K562 (cell line): ENCODE measurements around the gene ATF4. TPM values are rescaled to one million over a fixed set of nuclear protein-coding genes. Genes with fewer than 3 reads are reported as not detected.

Experiments used
- ELF2 ChIP-seq: fragments of 250-450 bp; sonication (Bioruptor Pico); IDR thresholded peaks from 2 replicates; pipeline ENCODE4 v1.5.0; 2021; ENCODE audit warnings: mild to moderate bottlenecking
- ETS2 ChIP-seq: IDR thresholded peaks from 2 replicates; pipeline ENCODE4 v1.6.1; 2016; ENCODE audit warnings: borderline replicate concordance, missing genetic modification characterization, mild to moderate bottlenecking, moderate library complexity, missing compliant biosample characterization; ENCODE audit not compliant: poor library complexity, severe bottlenecking
- GATAD2A ChIP-seq: fragments of 450-650 bp; IDR thresholded peaks from 2 replicates; pipeline ENCODE4 v1.6.1; 2017
- HNRNPLL ChIP-seq: fragments of 200-400 bp; formaldehyde crosslinking; IDR thresholded peaks from 2 replicates; pipeline ENCODE4 v1.6.1; 2017; ENCODE audit warnings: low read length, low read depth, mild to moderate bottlenecking; ENCODE audit not compliant: poor library complexity, severe bottlenecking
- NCOR1 ChIP-seq: fragments of 450-650 bp; IDR thresholded peaks from 2 replicates; pipeline ENCODE4 v1.6.1; 2016; ENCODE audit warnings: mild to moderate bottlenecking, moderate library complexity
- NFE2 ChIP-seq: IDR thresholded peaks from 2 replicates; pipeline ENCODE4 v1.6.1; 2014; ENCODE audit warnings: antibody characterized with exemption, low read depth
- PRDM10 ChIP-seq: fragments of 450-650 bp; IDR thresholded peaks from 2 replicates; pipeline ENCODE4 v1.6.1; 2018; ENCODE audit not compliant: partially characterized antibody
- PRMT5 ChIP-seq: sonication (generic); formaldehyde crosslinking; IDR thresholded peaks from 2 replicates; pipeline ENCODE4 v1.5.0; 2020; ENCODE audit warnings: missing genetic modification reagents
- RERE ChIP-seq: sonication (generic); formaldehyde crosslinking; IDR thresholded peaks from 2 replicates; pipeline ENCODE4 v1.8.0; 2023; ENCODE audit warnings: missing genetic modification reagents, mild to moderate bottlenecking, borderline replicate concordance
- RFX5 ChIP-seq: IDR thresholded peaks from 2 replicates; pipeline ENCODE4 v1.6.1; 2011; ENCODE audit warnings: low read depth, mild to moderate bottlenecking, improper control_type of control experiment, low read length
- SMARCA4 ChIP-seq: fragments of 450-650 bp; IDR thresholded peaks from 2 replicates; pipeline ENCODE4 v1.6.1; 2016
- TOE1 ChIP-seq, 2 experiments: fragments of 450-650 bp in 1 of 2; sonication (generic) in 1 of 2; formaldehyde crosslinking in 1 of 2; IDR thresholded peaks; 2 replicates each; pipeline versions ENCODE4 v1.7.1 to v1.8.0; 2016 to 2022; ENCODE audit warnings: borderline replicate concordance in 2 of 2, mild to moderate bottlenecking in 2 of 2, antibody characterized with exemption in 1 of 2, inconsistent platforms in 1 of 2, low read depth in 1 of 2, missing genetic modification reagents in 1 of 2, moderate library complexity in 1 of 2
- XRCC5 ChIP-seq: fragments of 200-400 bp; formaldehyde crosslinking; IDR thresholded peaks from 2 replicates; pipeline ENCODE4 v1.6.1; 2017; ENCODE audit warnings: low read depth, mild to moderate bottlenecking, low read length
- ZNF239 ChIP-seq: fragments of 250-450 bp; sonication (Bioruptor Pico); IDR thresholded peaks from 2 replicates; pipeline ENCODE4 v1.4.0; 2020; ENCODE audit warnings: mild to moderate bottlenecking
- polyA plus RNA-seq, 8 experiments: library from polyadenylated mRNA; depleted of rRNA in 4 of 8; stranded (reverse) in 5 of 8; unstranded in 3 of 8; fragments of >200 nt; fragmentation: Nextera tagmentation in 2 of 8; fragmentation: Illumina TruSeq in 1 of 8; extraction: Ambion mirVana in 2 of 8; extraction: Trizol in 1 of 8; gene quantifications; 2 replicates each; pipeline versions ENCODE4 v1.2.1 to v1.2.3, GENCODE V29; 2011 to 2014; ENCODE audit warnings: inconsistent platforms in 1 of 8, missing spikeins in 1 of 8
- total RNA-seq, 7 experiments: library from RNA; depleted of rRNA in 6 of 7; stranded (reverse); fragments of >200 nt in 6 of 7; fragmentation: Illumina TruSeq in 2 of 7; extraction: Trizol in 2 of 7; gene quantifications; 2 replicates each; pipeline versions ENCODE4 v1.2.1 to v1.2.3, GENCODE V29; 2011 to 2021; ENCODE audit warnings: low replicate concordance in 1 of 7

ATF4 gene
- total and polyA plus RNA-seq, 9 of the 15 experiments (the other 6 are each of a cell fraction or from before 2014, with no cell fraction given): 93.1 to 723 (median 355) TPM

GRCh38 chr22:39472570-39473556 is 47.5 kb upstream of the ATF4 start (continued):
- TF ChIP-seq RERE: no peak
- no peak for TF ChIP-seq PRMT5 (CRISPR knock-in tag)
- TF ChIP-seq GATAD2A: peak; percentile 72; the same call in 1 of the 2 replicates
- peak; percentile 79 for TF ChIP-seq NFE2
- TF ChIP-seq ETS2 (tag): no peak
- TF ChIP-seq TOE1 (IDR thresholded peaks at IDR 0.05; ENCODE audit: borderline replicate concordance): no peak
- TF ChIP-seq TOE1 (CRISPR knock-in tag; IDR thresholded peaks at IDR 0.05; ENCODE audit: borderline replicate concordance, low read depth): no peak
- peak; percentile 35 for TF ChIP-seq PRDM10
- no peak for TF ChIP-seq RFX5
- no peak for TF ChIP-seq ELF2
- TF ChIP-seq ZNF239 (CRISPR knock-in tag): no peak
- peak; percentile 64 for TF ChIP-seq NCOR1
- TF ChIP-seq HNRNPLL: no peak
- TF ChIP-seq XRCC5: no peak
- peak; percentile 78 for TF ChIP-seq SMARCA4
